B cell (primary cell): ENCODE data around the gene LHX5. TPM values are rescaled to one million over a fixed set of nuclear protein-coding genes. Genes with fewer than 3 reads are reported as not detected.

Source experiments
- ATAC-seq: fragments of 200-7000 bp; cut with Tn5 transposase; one replicate; pipeline ENCODE4 v1.10.0; 2021; ENCODE audit warnings: low read depth, mild to moderate bottlenecking, moderate number of reproducible peaks, moderate library complexity
- CTCF ChIA-PET: fragments of 350-600 bp; sonication (Branson Sonifier 250); formaldehyde crosslinking; loops from one replicate; lab custom pipeline; 2021; ENCODE audit warnings: antibody characterized with exemption, inconsistent platforms; lab: Charles Lee
- POLR2A ChIA-PET: fragments of 350-600 bp; sonication (Branson Sonifier 250); formaldehyde crosslinking; loops from one replicate; lab custom pipeline; 2021; ENCODE audit warnings: antibody characterized with exemption; lab: Charles Lee
- DNase-seq: peaks from one replicate; pipeline ENCODE4 v3.0.0; 2013
- H2AFZ ChIP-seq: 2 replicates; pipeline ENCODE4 v1.6.1; 2012; ENCODE audit warnings: mild to moderate bottlenecking, low read depth, low read length; ENCODE audit not compliant: insufficient read depth, poor library complexity, severe bottlenecking
- H3K27ac ChIP-seq, 2 donors: 1 replicate in 1 of 2; 2 replicates in 1 of 2; pipeline ENCODE4 v1.5.1; 2012 to 2013; ENCODE audit warnings: low read length in 2 of 2, mild to moderate bottlenecking in 2 of 2, moderate library complexity in 1 of 2
- H3K27me3 ChIP-seq, 4 experiments: fragments of 200-600 bp in 1 of 4; sonication (generic) in 1 of 4; replicated peaks in 1 of 4; 1 replicate in 2 of 4; 2 replicates in 2 of 4; pipeline versions ENCODE4 v1.6.1 to v1.7.0; 2013 to 2016; ENCODE audit warnings: low read length in 3 of 4, mild to moderate bottlenecking in 2 of 4, mixed read lengths in 1 of 4, moderate library complexity in 1 of 4; ENCODE audit not compliant: insufficient read depth in 4 of 4, control insufficient read depth in 3 of 4; ENCODE audit errors: control extremely low read depth in 1 of 4
- H3K36me3 ChIP-seq, 2 experiments: replicated peaks in 1 of 2; 1 replicate in 1 of 2; 2 replicates in 1 of 2; pipeline versions ENCODE4 v1.6.1 to v1.7.1; 2013; ENCODE audit warnings: low read length in 1 of 2; ENCODE audit not compliant: insufficient read depth in 2 of 2, control insufficient read depth in 1 of 2; ENCODE audit errors: control extremely low read depth in 1 of 2, extremely low read depth in 1 of 2
- H3K4me1 ChIP-seq, 2 donors: fragments of 200-600 bp in 1 of 2; sonication (generic) in 1 of 2; 1 replicate in 1 of 2; 2 replicates in 1 of 2; pipeline versions ENCODE4 v1.5.1 to v1.6.1; 2013 to 2017; ENCODE audit warnings: low read length in 2 of 2; ENCODE audit not compliant: control insufficient read depth in 2 of 2, insufficient read depth in 2 of 2
- H3K4me2 ChIP-seq: replicated peaks from 2 replicates; pipeline ENCODE3; 2012; ENCODE audit warnings: mild to moderate bottlenecking, low read depth, low read length; ENCODE audit not compliant: poor library complexity, severe bottlenecking
- H3K4me3 ChIP-seq, 5 experiments: fragments of 200-600 bp in 1 of 5; sonication (generic) in 1 of 5; 1 replicate in 3 of 5; 2 replicates in 2 of 5; pipeline versions ENCODE4 v1.5.1 to v1.7.0; 2011 to 2016; ENCODE audit warnings: low read length in 4 of 5, mild to moderate bottlenecking in 4 of 5, low read depth in 2 of 5, control low read depth in 1 of 5, moderate library complexity in 1 of 5; ENCODE audit not compliant: insufficient read depth in 1 of 5; ENCODE audit errors: control extremely low read depth in 1 of 5, extremely low read depth in 1 of 5
- H3K79me2 ChIP-seq: fragments of 200-600 bp; sonication (generic); one replicate; pipeline ENCODE4 v1.6.0; 2016; ENCODE audit warnings: low read length; ENCODE audit not compliant: control insufficient read depth, insufficient read depth
- H3K9ac ChIP-seq: fragments of 200-600 bp; sonication (generic); 2 replicates; pipeline ENCODE4 v1.6.1; 2017; ENCODE audit warnings: mild to moderate bottlenecking, low read length, moderate library complexity
- H3K9me3 ChIP-seq, 3 donors: one replicate each; pipeline versions ENCODE4 v1.6.1 to v1.7.1; 2013; ENCODE audit warnings: low read length in 2 of 3; ENCODE audit not compliant: control insufficient read depth in 2 of 3, insufficient read depth in 1 of 3; ENCODE audit errors: control extremely low read depth in 1 of 3
- H4K20me1 ChIP-seq: 2 replicates; pipeline ENCODE4 v1.6.0; 2012; ENCODE audit warnings: mild to moderate bottlenecking, low read length; ENCODE audit not compliant: insufficient read depth, control insufficient read depth, poor library complexity, severe bottlenecking
- H3K27ac Mint-ChIP-seq: one replicate; pipeline ENCODE4 v1.8.0; 2021; ENCODE audit warnings: mixed read lengths
- H3K27me3 Mint-ChIP-seq: one replicate; pipeline ENCODE4 v1.8.0; 2021; ENCODE audit warnings: mixed read lengths
- H3K4me1 Mint-ChIP-seq: one replicate; pipeline ENCODE4 v1.8.0; 2021; ENCODE audit warnings: mixed read lengths
- H3K4me3 Mint-ChIP-seq: one replicate; pipeline ENCODE4 v1.8.0; 2021; ENCODE audit warnings: mixed read lengths
- H3K9me3 Mint-ChIP-seq: one replicate; pipeline ENCODE4 v1.8.0; 2022; ENCODE audit warnings: mixed read lengths; ENCODE audit not compliant: insufficient read depth
- CTCF ChIP-seq: fragments of 200-600 bp; IDR thresholded peaks from one replicate; pipeline ENCODE4 v1.8.0; 2022; ENCODE audit warnings: antibody characterized with exemption, mild to moderate bottlenecking
- EZH2 ChIP-seq: IDR thresholded peaks from 2 replicates; pipeline ENCODE4 v1.6.1; 2012; ENCODE audit warnings: borderline replicate concordance, low read depth, mild to moderate bottlenecking, moderate library complexity, low read length; ENCODE audit not compliant: insufficient read depth, poor library complexity, severe bottlenecking
- WGBS: methylation state at CpG from one replicate; pipeline ENCODE4 v1.1.5; 2013; ENCODE audit warnings: missing lambda C conversion rate; ENCODE audit not compliant: insufficient coverage; 5-methylcytosine and 5-hydroxymethylcytosine counted together
- intact Hi-C: fragments of 100-400 bp; cut with micrococcal nuclease; formaldehyde crosslinking; loops from one replicate; pipeline ENCODE4 v1.10.0; 2022
- polyA plus RNA-seq: library from polyadenylated mRNA; depleted of rRNA; stranded (reverse); fragments of >200 nt; gene quantifications from 2 replicates; pipeline ENCODE4 v1.2.3, GENCODE V29; 2012
- total RNA-seq, 2 donors: library from RNA; stranded (reverse); fragments of 120-200 nt in 1 of 2; gene quantifications; 1 replicate in 1 of 2; 2 replicates in 1 of 2; pipeline versions ENCODE4 v1.2.3 to v1.2.4, GENCODE V29; 2013 to 2022

The LHX5 gene
- total and polyA plus RNA-seq, 2 donors (not counting 1 experiment from before 2014, with no cell fraction given) = not detected

- H3K9me3 ChIP-seq = peaks cover 0 to 37% (median 0%) of the 10 kb centered on the region in 3 donors
- H3K27me3 Mint-ChIP-seq = peaks cover 68% of the 10 kb centered on the region
- intact Hi-C loops = no loop called here
Observed at GRCh38 chr12:113470871-113471618, 626 bp downstream of the LHX5 start.

More at GRCh38 chr12:113470871-113471618, 626 bp downstream of the LHX5 start:
- H3K4me3 Mint-ChIP-seq = no peak overlapping the region
- Histone ChIP-seq H2AFZ (no peak overlapping the region), H3K4me2 (no peak overlapping the region), H3K79me2 (no peaks in the 10 kb centered on the region), H3K4me3 (no peak overlapping the region), H4K20me1 (no peaks in the 10 kb centered on the region), H3K4me1 (peaks cover 27 to 48% of the 10 kb centered on the region in 2 donors), H3K9ac (no peak overlapping the region), H3K27ac (no peak overlapping the region), H3K27me3 (peaks cover 0 to 98% (median 70%) of the 10 kb centered on the region in 4 experiments), H3K36me3 (no peaks in the 10 kb centered on the region)
- CTCF ChIA-PET = no interaction called here
- ATAC-seq (no peak), DNase-seq (no peak)
- 10% methylated on average over 49 of the region's 53 CpGs for WGBS
- H3K27ac Mint-ChIP-seq = no peak overlapping the region
- H3K4me1 Mint-ChIP-seq = peaks cover 37% of the 10 kb centered on the region
- POLR2A ChIA-PET = no interaction called here
- no peaks in the 10 kb centered on the region for H3K9me3 Mint-ChIP-seq
- no peak for TF ChIP-seq EZH2
- TF ChIP-seq CTCF = no peak
